WERI-Rb-1 (cell line): ENCODE data around the gene SEC23A.

ENCODE experiments used
- DNase-seq: peaks from one replicate; pipeline ENCODE4 v3.0.0-alpha.2; 2020
- H3K27ac ChIP-seq: fragments of 250-450 bp; sonication (Bioruptor Pico); 2 replicates; pipeline ENCODE4 v1.5.1; 2020; ENCODE audit warnings: mild to moderate bottlenecking, moderate library complexity
- H3K27me3 ChIP-seq: fragments of 250-450 bp; sonication (Bioruptor Pico); 2 replicates; pipeline ENCODE4 v1.5.1; 2021; ENCODE audit warnings: mild to moderate bottlenecking, low read depth, moderate library complexity; ENCODE audit not compliant: insufficient read depth, severe bottlenecking
- H3K36me3 ChIP-seq: fragments of 250-450 bp; sonication (Bioruptor Pico); 2 replicates; pipeline ENCODE4 v1.5.1; 2020; ENCODE audit warnings: mild to moderate bottlenecking, moderate library complexity
- H3K4me3 ChIP-seq: 2 replicates; pipeline ENCODE4 v1.5.1; 2011; ENCODE audit warnings: low read depth, mild to moderate bottlenecking, control low read depth, low read length
- H3K9me3 ChIP-seq: fragments of 250-450 bp; sonication (Bioruptor Pico); 2 replicates; pipeline ENCODE4 v1.5.1; 2021; ENCODE audit warnings: mild to moderate bottlenecking, moderate library complexity; ENCODE audit not compliant: severe bottlenecking
- CTCF ChIP-seq: IDR thresholded peaks from 2 replicates; pipeline ENCODE4 v1.5.1; 2011; ENCODE audit warnings: low read depth, mild to moderate bottlenecking, control low read depth, inconsistent platforms, low read length

Gene SEC23A

DNA sequence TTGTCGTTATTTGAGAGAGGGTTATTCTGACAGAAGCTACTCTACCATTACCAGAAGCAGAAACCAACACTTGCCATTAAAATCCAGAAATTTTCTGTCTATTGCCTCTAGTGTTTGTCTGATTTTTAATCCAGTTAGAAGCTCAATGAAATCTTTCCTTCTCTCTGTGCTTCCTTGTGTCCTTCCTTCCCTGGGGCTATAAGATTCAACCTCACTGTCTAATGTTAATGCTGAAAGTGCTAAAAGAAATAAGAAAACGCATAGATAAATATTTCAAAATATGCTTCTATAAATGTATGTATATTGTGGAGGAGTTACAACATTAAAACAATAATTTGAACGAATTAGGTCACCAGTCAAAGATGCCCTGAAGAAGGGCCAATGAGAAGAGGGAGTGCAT is 120.8 kb downstream of the SEC23A start:
- H3K36me3 ChIP-seq, result no peaks in the 10 kb centered on the region
- no peak overlapping the region for H3K27ac ChIP-seq
- H3K4me3 ChIP-seq, result no peak overlapping the region
- H3K9me3 ChIP-seq, result no peaks in the 10 kb centered on the region
- DNase-seq, result no peak
- H3K27me3 ChIP-seq, result peaks cover 29% of the 10 kb centered on the region
- no peak for TF ChIP-seq CTCF
